ENCODE measurements around the gene ARHGDIB. TPM values are rescaled to one million over a fixed set of nuclear protein-coding genes. Genes with fewer than 3 reads are reported as not detected.

Gene ARHGDIB
- total RNA-seq, 3 donors from 2014 or later (not counting 1 experiment from before 2014, with no cell fraction given): 838 to 962 (median 929) TPM

DNA sequence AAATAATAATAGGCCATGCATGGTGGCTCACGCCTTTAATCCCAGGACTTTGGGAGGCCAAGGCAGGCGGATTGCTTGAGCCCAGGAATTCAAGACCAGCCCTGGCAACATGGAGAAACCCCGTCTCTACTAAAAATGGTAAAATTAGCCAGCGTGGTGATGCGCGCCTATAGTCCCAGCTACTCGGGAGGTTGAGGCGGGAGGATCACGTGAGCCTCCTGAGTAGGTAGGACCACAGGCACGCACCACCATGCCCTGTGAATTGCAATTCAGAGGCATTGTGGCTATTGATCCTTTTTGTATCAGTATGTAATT, 2.3 kb downstream of the ARHGDIB start:
- intact Hi-C loops (cut with micrococcal nuclease): loop anchor here (5.0 kb wide), 3 partner anchors 77 to 702 kb away; no protein-coding TSS in a partner anchor
- peaks cover 15% of the 10 kb centered on the region for H3K36me3 ChIP-seq (ENCODE audit: control insufficient read depth, insufficient read depth, low read length)
- H3K27me3 ChIP-seq (ENCODE audit: control insufficient read depth, insufficient read depth, low read length): no peaks in the 10 kb centered on the region
- Mint-ChIP-seq H3K36me3 (peaks cover 11% of the 10 kb centered on the region), H3K4me3 (peak overlapping the region; percentile 100), H3K9me3 (no peaks in the 10 kb centered on the region), H3K4me1 (peaks cover 81 to 88% of the 10 kb centered on the region in 2 donors), H3K27ac (peak overlapping the region; percentile 97 to 98), H3K27me3 (ENCODE audit: low read depth in 2 of 2) (no peaks in the 10 kb centered on the region)
- DNase-seq: peak in 1 of 2 donors; percentile 60
- peak overlapping the region; percentile 95 for H3K27ac ChIP-seq (ENCODE audit: low read length)
- 13% methylated on average over 10 of the region's 10 CpGs for WGBS (ENCODE audit: insufficient coverage)
- H3K9me3 ChIP-seq (ENCODE audit: control insufficient read depth, insufficient read depth, low read length): no peaks in the 10 kb centered on the region
- ATAC-seq: no peak
- H3K4me3 ChIP-seq (ENCODE audit: low read length): peak overlapping the region; percentile 91
- TF ChIP-seq, protein P1, sequence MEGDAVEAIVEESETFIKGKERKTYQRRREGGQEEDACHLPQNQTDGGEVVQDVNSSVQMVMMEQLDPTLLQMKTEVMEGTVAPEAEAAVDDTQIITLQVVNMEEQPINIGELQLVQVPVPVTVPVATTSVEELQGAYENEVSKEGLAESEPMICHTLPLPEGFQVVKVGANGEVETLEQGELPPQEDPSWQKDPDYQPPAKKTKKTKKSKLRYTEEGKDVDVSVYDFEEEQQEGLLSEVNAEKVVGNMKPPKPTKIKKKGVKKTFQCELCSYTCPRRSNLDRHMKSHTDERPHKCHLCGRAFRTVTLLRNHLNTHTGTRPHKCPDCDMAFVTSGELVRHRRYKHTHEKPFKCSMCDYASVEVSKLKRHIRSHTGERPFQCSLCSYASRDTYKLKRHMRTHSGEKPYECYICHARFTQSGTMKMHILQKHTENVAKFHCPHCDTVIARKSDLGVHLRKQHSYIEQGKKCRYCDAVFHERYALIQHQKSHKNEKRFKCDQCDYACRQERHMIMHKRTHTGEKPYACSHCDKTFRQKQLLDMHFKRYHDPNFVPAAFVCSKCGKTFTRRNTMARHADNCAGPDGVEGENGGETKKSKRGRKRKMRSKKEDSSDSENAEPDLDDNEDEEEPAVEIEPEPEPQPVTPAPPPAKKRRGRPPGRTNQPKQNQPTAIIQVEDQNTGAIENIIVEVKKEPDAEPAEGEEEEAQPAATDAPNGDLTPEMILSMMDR (IDR thresholded peaks at IDR 0.05): no peak
- peaks cover 45% of the 10 kb centered on the region for H3K4me1 ChIP-seq (ENCODE audit: control insufficient read depth, insufficient read depth, low read length)

DNA sequence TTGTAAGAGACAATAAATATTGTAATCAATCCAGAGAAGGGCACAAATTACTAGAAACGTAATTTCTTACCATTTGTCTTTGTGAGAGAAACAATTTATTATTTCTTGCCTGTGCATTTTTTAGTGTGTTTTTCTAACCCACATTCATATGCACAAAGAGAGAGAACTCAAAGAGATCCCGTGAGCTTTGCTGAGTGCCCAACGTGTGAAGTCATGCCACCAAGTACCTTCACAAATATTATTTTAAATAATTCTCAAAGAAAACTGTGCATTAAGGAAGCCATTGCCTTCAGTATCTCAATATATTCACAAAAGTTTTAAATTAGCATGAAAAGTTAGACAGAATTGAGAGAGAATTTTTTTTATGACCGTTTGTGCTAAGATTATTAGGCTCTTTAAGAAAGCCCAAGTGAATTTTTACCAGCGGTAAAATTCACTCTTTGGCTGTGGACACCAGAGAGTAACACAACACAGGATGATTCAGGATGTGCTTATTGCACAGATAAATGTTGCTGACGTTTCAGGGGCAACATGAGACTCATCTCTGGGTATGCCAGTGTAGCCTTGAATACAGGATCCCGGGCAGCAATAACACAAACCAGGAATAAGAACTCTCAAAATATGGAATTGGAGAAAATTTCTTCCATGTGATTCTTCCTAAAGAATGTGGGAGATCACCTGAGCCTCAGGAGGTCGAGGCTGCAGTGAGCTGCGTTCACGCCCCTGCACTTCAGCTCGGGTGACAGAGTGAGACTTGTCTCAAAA, 2.9 kb downstream of the ARHGDIB start:
- 7% methylated on average over 9 of the region's 11 CpGs for WGBS (ENCODE audit: insufficient coverage)
- H3K36me3 ChIP-seq (ENCODE audit: control insufficient read depth, insufficient read depth, low read length): peaks cover 15% of the 10 kb centered on the region
- Mint-ChIP-seq H3K4me1 (peaks cover 86 to 88% of the 10 kb centered on the region in 2 donors), H3K36me3 (peaks cover 11% of the 10 kb centered on the region), H3K9me3 (no peaks in the 10 kb centered on the region), H3K27me3 (ENCODE audit: low read depth in 2 of 2) (no peaks in the 10 kb centered on the region), H3K4me3 (peak overlapping the region; percentile 100), H3K27ac (peak overlapping the region; percentile 97 to 98)
- DNase-seq: peak in 1 of 2 donors; percentile 65
- peak overlapping the region; percentile 95 for H3K27ac ChIP-seq (ENCODE audit: low read length)
- intact Hi-C loops (cut with micrococcal nuclease): loop anchor here (5.0 kb wide), 3 partner anchors 76 to 701 kb away; no protein-coding TSS in a partner anchor
- no peaks in the 10 kb centered on the region for H3K27me3 ChIP-seq (ENCODE audit: control insufficient read depth, insufficient read depth, low read length)
- H3K9me3 ChIP-seq (ENCODE audit: control insufficient read depth, insufficient read depth, low read length): no peaks in the 10 kb centered on the region
- peak in 1 of 3 donors; percentile 24 for ATAC-seq
- peak overlapping the region; percentile 91 for H3K4me3 ChIP-seq (ENCODE audit: low read length)
- peaks cover 49% of the 10 kb centered on the region for H3K4me1 ChIP-seq (ENCODE audit: control insufficient read depth, insufficient read depth, low read length)
- TF ChIP-seq, protein P1 (IDR thresholded peaks at IDR 0.05): no peak

DNA sequence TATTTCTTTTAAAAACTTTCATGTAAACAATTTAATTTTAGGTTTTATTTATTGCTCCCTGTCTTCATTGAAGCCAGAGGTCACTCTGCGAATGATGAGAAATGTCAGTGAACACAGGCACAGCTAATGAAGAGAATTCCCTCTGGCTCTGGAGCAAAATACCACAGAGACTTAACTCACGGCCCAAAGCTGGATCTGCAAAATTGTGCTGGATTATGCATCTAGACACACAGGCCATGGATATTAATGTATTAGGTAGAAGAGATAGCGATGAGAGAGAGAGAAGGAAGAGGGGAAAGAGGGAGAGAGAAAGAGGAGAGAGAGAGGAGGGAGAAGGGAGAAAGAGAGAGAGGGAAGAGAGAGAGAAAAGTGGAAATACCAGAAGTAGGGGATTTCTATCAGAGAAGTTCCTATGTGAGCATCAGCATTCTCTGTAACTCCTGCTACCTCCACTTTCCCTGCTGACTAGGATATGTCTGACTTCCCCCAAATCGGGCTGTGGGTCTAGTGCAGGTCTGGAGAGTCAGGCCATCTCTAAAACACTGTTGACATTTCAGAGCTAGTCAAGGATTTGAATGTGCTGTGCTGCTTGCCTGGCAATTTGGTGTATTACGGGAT, 3.7 kb downstream of the ARHGDIB start:
- Histone ChIP-seq H3K27ac (ENCODE audit: low read length) (peak overlapping the region; percentile 95), H3K36me3 (ENCODE audit: control insufficient read depth, insufficient read depth, low read length) (peaks cover 15% of the 10 kb centered on the region), H3K4me1 (ENCODE audit: control insufficient read depth, insufficient read depth, low read length) (peaks cover 47% of the 10 kb centered on the region), H3K9me3 (ENCODE audit: control insufficient read depth, insufficient read depth, low read length) (no peaks in the 10 kb centered on the region), H3K4me3 (ENCODE audit: low read length) (peak overlapping the region; percentile 91), H3K27me3 (ENCODE audit: control insufficient read depth, insufficient read depth, low read length) (no peaks in the 10 kb centered on the region)
- WGBS (ENCODE audit: insufficient coverage): 34% methylated on average over 5 of the region's 5 CpGs
- H3K27me3 Mint-ChIP-seq (ENCODE audit: low read depth in 2 of 2): no peaks in the 10 kb centered on the region
- peaks cover 88 to 89% of the 10 kb centered on the region in 2 donors for H3K4me1 Mint-ChIP-seq
- intact Hi-C loops (cut with micrococcal nuclease): loop anchor here (5.0 kb wide), 3 partner anchors 75 to 700 kb away; no protein-coding TSS in a partner anchor
- peaks cover 11% of the 10 kb centered on the region for H3K36me3 Mint-ChIP-seq
- H3K27ac Mint-ChIP-seq: peak overlapping the region; percentile 97 to 98
- H3K4me3 Mint-ChIP-seq: peak overlapping the region; percentile 100
- DNase-seq (peak in 1 of 2 donors; percentile 43), ATAC-seq (no peak)
- no peaks in the 10 kb centered on the region for H3K9me3 Mint-ChIP-seq
- TF ChIP-seq, protein P1 (IDR thresholded peaks at IDR 0.05): no peak

Measured in natural killer cell (primary cell).